GM12878 (cell line): Measurements from ENCODE around the gene HTRA3. TPM values are rescaled to one million over a fixed set of nuclear protein-coding genes. Genes with fewer than 3 reads are reported as not detected.

Experiments
- ATAC-seq: fragments of 200-7000 bp; cut with Tn5 transposase; 3 replicates; pipeline ENCODE4 v1.9.1; 2020; ENCODE audit warnings: mild to moderate bottlenecking, moderate library complexity
- BruUV-seq: library from RNA; stranded (reverse); fragments of 400-500 nt; replicated peaks from 2 replicates; lab custom pipeline; 2021; lab: Mats Ljungman, UMichigan
- CTCF ChIA-PET: fragments of 300-600 bp; sonication (Branson Sonifier 250); formaldehyde crosslinking; extraction: SDS; loops from one replicate; lab custom pipeline; 2021; ENCODE audit warnings: inconsistent platforms; lab: Yijun Ruan, JAX
- POLR2A ChIA-PET: fragments of 350-600 bp; formaldehyde crosslinking; extraction: SDS; loops from one replicate; lab custom pipeline; 2021; ENCODE audit warnings: inconsistent platforms; lab: Charles Lee
- RAD21 ChIA-PET: fragments of 300-600 bp; sonication (Branson Sonifier 250); formaldehyde crosslinking; loops from one replicate; lab custom pipeline; 2023; ENCODE audit warnings: antibody characterized with exemption; ENCODE audit not compliant: unreplicated experiment; lab: Charles Lee
- SMC1A ChIA-PET: fragments of 300-600 bp; sonication (Branson Sonifier 250); formaldehyde crosslinking; loops from one replicate; lab custom pipeline; 2023; ENCODE audit not compliant: unreplicated experiment, uncharacterized antibody; lab: Charles Lee
- DNase-seq: peaks from one replicate; pipeline ENCODE4 v3.0.0-alpha.2; 2011; ENCODE audit warnings: low read depth, low spot score
- FAIRE-seq: peaks from 3 replicates; lab custom pipeline; 2011; peaks lifted over from hg19 to GRCh38; lab: Jason Lieb, UNC
- H2AFZ ChIP-seq: 2 replicates; pipeline ENCODE4 v1.6.0; 2011; ENCODE audit warnings: low read depth, low read length, control low read depth; ENCODE audit not compliant: control insufficient read depth
- H3K27ac ChIP-seq: 2 replicates; pipeline ENCODE4 v1.5.1; 2011; ENCODE audit warnings: control low read depth; ENCODE audit not compliant: control insufficient read depth, insufficient read depth
- H3K27me3 ChIP-seq, 2 experiments: replicated peaks in 1 of 2; 2 replicates each; pipeline versions ENCODE4 v1.6.0 to v1.6.1; 2011; ENCODE audit warnings: low read length in 1 of 2; ENCODE audit not compliant: control insufficient read depth in 2 of 2, insufficient read depth in 2 of 2
- H3K36me3 ChIP-seq, 2 experiments: 2 replicates each; pipeline ENCODE4 v1.5.1; 2011; ENCODE audit warnings: low read length in 1 of 2; ENCODE audit not compliant: control insufficient read depth in 2 of 2, insufficient read depth in 2 of 2
- H3K4me1 ChIP-seq: 2 replicates; pipeline ENCODE4 v1.6.1; 2011; ENCODE audit warnings: mild to moderate bottlenecking, low read length, moderate library complexity, mixed read lengths; ENCODE audit not compliant: control insufficient read depth, insufficient read depth
- H3K4me2 ChIP-seq: 2 replicates; pipeline ENCODE4 v1.6.0; 2011; ENCODE audit warnings: control low read depth; ENCODE audit not compliant: control insufficient read depth, insufficient read depth
- H3K4me3 ChIP-seq: fragments of 200-600 bp; sonication (generic); 2 replicates; pipeline ENCODE4 v1.5.1; 2016
- H3K79me2 ChIP-seq: 2 replicates; pipeline ENCODE4 v1.6.0; 2011; ENCODE audit warnings: low read length; ENCODE audit not compliant: control insufficient read depth, insufficient read depth
- H3K9ac ChIP-seq: 2 replicates; pipeline ENCODE4 v1.8.0; 2011; ENCODE audit warnings: low read length, control low read depth, mixed read lengths; ENCODE audit not compliant: control insufficient read depth, insufficient read depth
- H3K9me3 ChIP-seq: replicated peaks from 3 replicates; pipeline ENCODE4 v1.5.1; 2011; ENCODE audit warnings: mild to moderate bottlenecking, low read length; ENCODE audit not compliant: control insufficient read depth, insufficient read depth
- H4K20me1 ChIP-seq: 2 replicates; pipeline ENCODE4 v1.6.0; 2011; ENCODE audit not compliant: control insufficient read depth, insufficient read depth
- ELK1 ChIP-seq: IDR thresholded peaks from 2 replicates; pipeline ENCODE4 v1.6.1; 2012; ENCODE audit warnings: low read depth, low read length, improper control_type of control experiment
- GABPA ChIP-seq: IDR thresholded peaks from 2 replicates; pipeline ENCODE4 v1.6.1; 2014; ENCODE audit warnings: antibody characterized with exemption, low read depth, mild to moderate bottlenecking, inconsistent platforms
- GATAD2B ChIP-seq: fragments of 450-650 bp; conservative IDR thresholded peaks from 2 replicates; pipeline ENCODE4 v1.6.1; 2017; ENCODE audit warnings: low read depth, mild to moderate bottlenecking, moderate library complexity
- HDGF ChIP-seq: fragments of 450-650 bp; IDR thresholded peaks from 2 replicates; pipeline ENCODE4 v1.6.1; 2016; ENCODE audit warnings: antibody characterized with exemption
- JUND ChIP-seq: IDR thresholded peaks from 2 replicates; pipeline ENCODE4 v1.6.1; 2012; ENCODE audit warnings: low read depth, mild to moderate bottlenecking, low read length, improper control_type of control experiment, moderate library complexity
- KLF5 ChIP-seq: fragments of 450-650 bp; IDR thresholded peaks from 2 replicates; pipeline ENCODE4 v1.6.1; 2014; ENCODE audit warnings: mild to moderate bottlenecking; ENCODE audit not compliant: partially characterized antibody
- NFXL1 ChIP-seq: fragments of 450-650 bp; IDR thresholded peaks from 2 replicates; pipeline ENCODE4 v1.6.1; 2017; ENCODE audit warnings: antibody characterized with exemption, mild to moderate bottlenecking, borderline replicate concordance
- NR2C1 ChIP-seq: fragments of 450-650 bp; IDR thresholded peaks from 2 replicates; pipeline ENCODE4 v1.6.1; 2017; ENCODE audit warnings: antibody characterized with exemption, mild to moderate bottlenecking, moderate library complexity
- NRF1 ChIP-seq: conservative IDR thresholded peaks from 2 replicates; pipeline ENCODE4 v1.6.1; 2011; ENCODE audit warnings: mild to moderate bottlenecking, low read depth, low read length, improper control_type of control experiment
- POLR2A ChIP-seq: IDR thresholded peaks from 2 replicates; pipeline ENCODE4 v1.6.1; 2011; ENCODE audit warnings: low read depth, mild to moderate bottlenecking, low read length
- ZNF384 ChIP-seq: IDR thresholded peaks from 2 replicates; pipeline ENCODE4 v1.6.1; 2012; ENCODE audit warnings: low read depth, mild to moderate bottlenecking, low read length, improper control_type of control experiment, borderline replicate concordance
- ZNF622 ChIP-seq: fragments of 450-650 bp; IDR thresholded peaks from 2 replicates; pipeline ENCODE4 v1.6.1; 2017; ENCODE audit warnings: mild to moderate bottlenecking, inconsistent platforms
- WGBS: methylation state at CpG from one replicate; pipeline ENCODE4 v1.1.6; 2016; ENCODE audit warnings: low lambda C conversion rate; ENCODE audit not compliant: insufficient replicate concordance, insufficient coverage; ENCODE audit errors: missing lambda C conversion rate; 5-methylcytosine and 5-hydroxymethylcytosine counted together
- in situ Hi-C: fragments of 300-500 bp; cut with MboI; formaldehyde crosslinking; loops from 9 replicates; pipeline ENCODE4 v1.14.3; 2018; ENCODE audit warnings: mixed read lengths
- intact Hi-C: fragments of 100-400 bp; cut with micrococcal nuclease; formaldehyde crosslinking; loops from one replicate; pipeline ENCODE4 v1.14.2; 2022; ENCODE audit not compliant: unreplicated experiment
- polyA plus RNA-seq, 11 experiments: library from polyadenylated mRNA; depleted of rRNA in 4 of 11; unstranded in 6 of 11; stranded (reverse) in 5 of 11; fragments of >200 nt; fragmentation: Nextera tagmentation in 4 of 11; fragmentation: Illumina TruSeq in 1 of 11; extraction: Ambion mirVana in 4 of 11; extraction: Trizol in 1 of 11; gene quantifications; 1 replicate in 1 of 11; 2 replicates in 10 of 11; pipeline versions ENCODE4 v1.2.1 to v1.2.3, GENCODE V29; 2011 to 2016; ENCODE audit warnings: inconsistent platforms in 2 of 11, missing spikeins in 2 of 11, low read depth in 1 of 11
- total RNA-seq, 4 experiments: library from RNA; depleted of rRNA in 3 of 4; stranded (reverse); fragments of >200 nt in 3 of 4; fragmentation: Illumina TruSeq in 1 of 4; extraction: Trizol in 1 of 4; gene quantifications; 2 replicates each; pipeline versions ENCODE4 v1.2.1 to v1.2.3, GENCODE V29; 2013 to 2021
- TF ChIP-seq, protein P1 (sequence below): fragments of 450-650 bp; IDR thresholded peaks from 2 replicates; pipeline ENCODE4 v1.6.1; 2014; ENCODE audit warnings: mild to moderate bottlenecking

The HTRA3 gene
- total and polyA plus RNA-seq, 10 of the 15 experiments (the other 5 are each of a cell fraction or from before 2014, with no cell fraction given) = 0.04 to 1.2 (median 0.08) TPM; not detected in 7

GRCh38 chr4:8353158-8353669 lies 83.7 kb downstream of the HTRA3 start:
- H4K20me1 ChIP-seq = no peaks in the 10 kb centered on the region
- FAIRE-seq (no peak), DNase-seq (no peak), ATAC-seq (no peak)
- no peaks in the 10 kb centered on the region for H3K36me3 ChIP-seq
- peaks cover 0 to 2% of the 10 kb centered on the region in 2 experiments; a peak in 2 of 4 replicates for H3K27me3 ChIP-seq
- no TSS peak for BruUV-seq
- POLR2A ChIA-PET = no interaction called here
- no peaks in the 10 kb centered on the region for H3K79me2 ChIP-seq
- no peaks in the 10 kb centered on the region for H3K4me1 ChIP-seq
- no peak overlapping the region for H2AFZ ChIP-seq
- in situ Hi-C loops (no loop called here), intact Hi-C loops (no loop called here)
- H3K4me2 ChIP-seq = no peak overlapping the region
- no peak overlapping the region for H3K4me3 ChIP-seq
- no peak overlapping the region for H3K9ac ChIP-seq
- no peaks in the 10 kb centered on the region; the same call in 2 of the 3 replicates for H3K9me3 ChIP-seq
- CTCF ChIA-PET = no interaction called here
- no peak overlapping the region for H3K27ac ChIP-seq
- TF ChIP-seq ELK1 (no peak), POLR2A (no peak), NRF1 (no peak), ZNF622 (no peak), KLF5 (no peak), NR2C1 (no peak), ZNF384 (no peak), JUND (no peak), GATAD2B (no peak), NFXL1 (no peak), GABPA (no peak), HDGF (no peak)
- TF ChIP-seq, protein P1, sequence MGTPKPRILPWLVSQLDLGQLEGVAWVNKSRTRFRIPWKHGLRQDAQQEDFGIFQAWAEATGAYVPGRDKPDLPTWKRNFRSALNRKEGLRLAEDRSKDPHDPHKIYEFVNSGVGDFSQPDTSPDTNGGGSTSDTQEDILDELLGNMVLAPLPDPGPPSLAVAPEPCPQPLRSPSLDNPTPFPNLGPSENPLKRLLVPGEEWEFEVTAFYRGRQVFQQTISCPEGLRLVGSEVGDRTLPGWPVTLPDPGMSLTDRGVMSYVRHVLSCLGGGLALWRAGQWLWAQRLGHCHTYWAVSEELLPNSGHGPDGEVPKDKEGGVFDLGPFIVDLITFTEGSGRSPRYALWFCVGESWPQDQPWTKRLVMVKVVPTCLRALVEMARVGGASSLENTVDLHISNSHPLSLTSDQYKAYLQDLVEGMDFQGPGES = no peak
- 26% methylated on average over 9 of the region's 9 CpGs for WGBS
- SMC1A ChIA-PET = no interaction called here
- RAD21 ChIA-PET = no interaction called here
